Endodermal cell (in vitro differentiated cells): ENCODE data around the gene YIF1B. TPM values are rescaled to one million over a fixed set of nuclear protein-coding genes. Genes with fewer than 3 reads are reported as not detected.

Source experiments
- DNase-seq: peaks from one replicate; pipeline ENCODE4 v3.0.0-alpha.2; 2017
- H3K27ac ChIP-seq: 2 replicates; pipeline ENCODE4 v1.5.1; 2013; ENCODE audit warnings: mild to moderate bottlenecking, low read depth, low read length, moderate library complexity
- H3K27me3 ChIP-seq: 2 replicates; pipeline ENCODE4 v1.6.1; 2013; ENCODE audit warnings: mild to moderate bottlenecking, low read length, moderate library complexity; ENCODE audit not compliant: insufficient read depth, control insufficient read depth, poor library complexity, severe bottlenecking
- H3K36me3 ChIP-seq: 2 replicates; pipeline ENCODE4 v1.7.0; 2013; ENCODE audit warnings: mild to moderate bottlenecking, low read length, moderate library complexity; ENCODE audit not compliant: control insufficient read depth, insufficient read depth
- H3K4me1 ChIP-seq: one replicate; pipeline ENCODE4 v1.7.0; 2013; ENCODE audit warnings: low read length; ENCODE audit not compliant: control insufficient read depth, insufficient read depth
- H3K4me3 ChIP-seq: 2 replicates; pipeline ENCODE4 v1.5.1; 2013; ENCODE audit warnings: mild to moderate bottlenecking, low read length, moderate library complexity
- H3K9ac ChIP-seq: 2 replicates; pipeline ENCODE4 v1.6.1; 2013; ENCODE audit warnings: mild to moderate bottlenecking, low read length, moderate library complexity; ENCODE audit not compliant: poor library complexity, severe bottlenecking; ENCODE audit errors: extremely low read depth
- H3K9me3 ChIP-seq: 2 replicates; pipeline ENCODE4 v1.6.1; 2013; ENCODE audit warnings: mild to moderate bottlenecking, low read length, moderate library complexity; ENCODE audit not compliant: control insufficient read depth
- H3K27ac Mint-ChIP-seq: 2 replicates; pipeline ENCODE4 v1.8.0; 2020; ENCODE audit warnings: mixed read lengths
- H3K27me3 Mint-ChIP-seq: 2 replicates; pipeline ENCODE4 v1.8.0; 2021; ENCODE audit warnings: mild to moderate bottlenecking, mixed read lengths; ENCODE audit not compliant: insufficient read depth
- H3K36me3 Mint-ChIP-seq: 2 replicates; pipeline ENCODE4 v1.8.0; 2020; ENCODE audit warnings: low read depth, mixed read lengths
- H3K4me1 Mint-ChIP-seq: 2 replicates; pipeline ENCODE4 v1.8.0; 2020; ENCODE audit warnings: mixed read lengths
- H3K4me3 Mint-ChIP-seq: 2 replicates; pipeline ENCODE4 v1.8.0; 2020; ENCODE audit warnings: mild to moderate bottlenecking, moderate library complexity, mixed read lengths
- H3K9me3 Mint-ChIP-seq: 2 replicates; pipeline ENCODE4 v1.8.0; 2020; ENCODE audit warnings: mild to moderate bottlenecking, mixed read lengths
- CTCF ChIP-seq: fragments of 200-600 bp; sonication (generic); conservative IDR thresholded peaks from 2 replicates; pipeline ENCODE4 v1.5.0; 2021; ENCODE audit warnings: antibody characterized with exemption, mild to moderate bottlenecking
- WGBS, 2 experiments: methylation state at CpG; one replicate each; pipeline versions ENCODE4 v1.1.5 to v1.1.7; 2013; ENCODE audit warnings: missing lambda C conversion rate in 2 of 2, mixed read lengths in 1 of 2; ENCODE audit not compliant: insufficient coverage in 1 of 2, insufficient read length in 1 of 2; 5-methylcytosine and 5-hydroxymethylcytosine counted together
- total RNA-seq, 2 donors: library from RNA; stranded (reverse); fragmentation: NEBNext Ultra II Directional in 1 of 2; extraction: Animal tissue kit (Norgen Biotek cat#: 25700) in 1 of 2; gene quantifications; 2 replicates in 1 of 2; 3 replicates in 1 of 2; pipeline ENCODE4 v1.2.1, GENCODE V29; 2021

The YIF1B gene
- total RNA-seq, 2 donors from 2014 or later: 68.6 to 74.6 TPM

DNA sequence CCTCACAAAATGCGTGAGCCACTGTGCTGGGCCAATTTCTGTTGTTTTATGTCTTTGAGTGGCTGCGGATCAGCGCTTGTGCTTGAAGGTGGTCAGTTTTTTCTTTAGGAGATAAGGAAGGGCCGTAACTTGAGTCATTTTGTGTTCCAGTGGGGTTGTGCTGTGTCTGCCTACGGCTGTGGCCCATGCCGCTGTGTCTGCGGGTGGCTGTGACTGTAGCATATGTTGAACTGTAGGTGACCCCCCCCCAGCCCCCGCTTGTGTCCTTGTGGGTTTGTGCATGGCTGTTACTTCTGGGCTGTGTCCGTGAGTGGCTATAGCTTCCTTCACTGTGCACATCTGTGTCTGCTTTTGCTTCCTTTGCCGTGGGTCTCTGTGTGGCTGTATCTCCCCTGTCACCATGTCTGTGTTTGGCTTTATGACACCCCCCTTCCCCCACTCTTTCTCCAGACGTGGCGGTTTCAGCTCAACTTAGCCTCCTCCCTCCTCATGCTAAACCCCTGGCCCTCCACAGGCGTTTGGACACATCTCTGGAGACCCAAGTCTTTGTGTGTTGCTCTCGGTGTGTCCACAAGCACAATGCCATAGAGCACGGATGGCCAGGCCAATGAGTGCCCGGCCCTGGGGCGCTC lies 60.2 kb downstream of the YIF1B start:
- H3K4me3 ChIP-seq: peak overlapping the region; percentile 81
- no peaks in the 10 kb centered on the region for H3K36me3 Mint-ChIP-seq
- H3K27me3 ChIP-seq: no peaks in the 10 kb centered on the region
- 72 to 82% methylated on average over 6 to 17 of the region's 17 CpGs for WGBS, 2 experiments
- H3K4me1 Mint-ChIP-seq: peaks cover 16% of the 10 kb centered on the region
- DNase-seq: peak; percentile 66
- no peaks in the 10 kb centered on the region for H3K36me3 ChIP-seq
- H3K27ac ChIP-seq: no peak overlapping the region
- TF ChIP-seq CTCF: no peak
- H3K27ac Mint-ChIP-seq: no peak overlapping the region
- no peaks in the 10 kb centered on the region for H3K9me3 ChIP-seq
- H3K27me3 Mint-ChIP-seq: peaks cover 28% of the 10 kb centered on the region
- peaks cover 5% of the 10 kb centered on the region for H3K4me1 ChIP-seq
- H3K9me3 Mint-ChIP-seq: no peaks in the 10 kb centered on the region
- peak overlapping the region; percentile 6 for H3K9ac ChIP-seq
- H3K4me3 Mint-ChIP-seq: peak overlapping the region; percentile 49

DNA sequence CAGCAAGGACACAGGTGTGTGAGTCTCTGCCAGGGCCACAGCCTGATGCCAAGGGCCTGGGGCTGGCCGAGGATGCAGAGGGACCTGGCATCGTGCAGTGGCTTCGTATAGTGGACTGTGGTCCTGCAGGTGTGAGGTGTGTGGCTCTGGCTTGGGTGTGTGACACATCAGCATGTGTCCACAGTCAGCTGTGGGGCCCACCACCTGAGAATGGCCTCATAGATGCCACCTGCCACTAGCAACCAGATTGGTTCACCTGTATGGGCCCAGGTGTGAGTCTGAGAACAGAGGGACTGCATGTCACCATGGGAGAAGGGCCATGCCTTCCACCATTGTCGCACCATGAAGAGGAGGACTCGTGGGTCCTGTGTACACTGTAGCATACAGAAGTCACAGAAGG lies 62.0 kb downstream of the YIF1B start:
- TF ChIP-seq CTCF: no peak
- no peak overlapping the region for H3K4me3 ChIP-seq
- H3K4me1 ChIP-seq: peaks cover 5% of the 10 kb centered on the region
- H3K9me3 ChIP-seq: no peaks in the 10 kb centered on the region
- 91 to 95% methylated on average over 2 to 5 of the region's 5 CpGs for whole genome bisulfite sequencing, 2 experiments
- Mint-ChIP-seq H3K4me3 (no peak overlapping the region), H3K4me1 (peaks cover 18% of the 10 kb centered on the region), H3K36me3 (no peaks in the 10 kb centered on the region), H3K27ac (no peak overlapping the region), H3K9me3 (no peaks in the 10 kb centered on the region), H3K27me3 (peaks cover 26% of the 10 kb centered on the region)
- H3K27me3 ChIP-seq: no peaks in the 10 kb centered on the region
- H3K36me3 ChIP-seq: no peaks in the 10 kb centered on the region
- no peak overlapping the region for H3K27ac ChIP-seq
- DNase-seq: no peak
- H3K9ac ChIP-seq: no peak overlapping the region

Other genes starting within 250 kb of the YIF1B start
- 1 to 10 TPM; 3.3 to 4.5 TPM for gene DPF1, start 91.7 kb downstream of the YIF1B start, total RNA-seq
- 10 to 100 TPM in 1 of 2 donors, 1 to 10 TPM in 1; 8.6 to 13.8 TPM for gene PPP1R14A, start 59.6 kb downstream of the YIF1B start, total RNA-seq
- gene SPINT2, start 51.4 kb downstream of the YIF1B start, total RNA-seq: 100 to 1,000 TPM; 415 to 487 TPM
- gene C19orf33, start 11.7 kb downstream of the YIF1B start, total RNA-seq: 10 to 100 TPM in 1 of 2 donors, 1 to 10 TPM in 1; 2.9 to 13.2 TPM
- gene KCNK6, start 3.9 kb upstream of the YIF1B start, total RNA-seq: 1 to 10 TPM; 5.1 to 8.9 TPM
- 1 to 10 TPM; 2.5 to 8.9 TPM for gene CATSPERG, start 19.9 kb upstream of the YIF1B start, total RNA-seq
- gene PSMD8, start 58.6 kb upstream of the YIF1B start, total RNA-seq: 100 to 1,000 TPM; 168 to 178 TPM
- 1 to 10 TPM in 1 of 2 donors, under 1 TPM in 1; 0.99 to 2.1 TPM for gene GGN, start 72.1 kb upstream of the YIF1B start, total RNA-seq
- 1 to 10 TPM; 5.3 to 10.0 TPM for gene SPRED3, start 72.8 kb upstream of the YIF1B start, total RNA-seq
- gene FAM98C, start 87.1 kb upstream of the YIF1B start, total RNA-seq: 10 to 100 TPM in 1 of 2 donors, 1 to 10 TPM in 1; 8.6 to 13.7 TPM
- gene RASGRP4, start 110.3 kb upstream of the YIF1B start, total RNA-seq: under 1 TPM in 1 of 2 donors, not detected in 1; 0.09 TPM
- 1 to 10 TPM in 1 of 2 donors, under 1 TPM in 1; 0.84 to 3.3 TPM for gene RYR1, start 117.7 kb upstream of the YIF1B start, total RNA-seq